DMS 273 (cell line): ENCODE measurements around the gene ARHGAP26.
"Not testable (repeated sequence)": the region's sequence is repeated elsewhere in the genome, so short reads cannot be mapped to it uniquely, and the experiment has no call there.

ENCODE experiments used
- DNase-seq: peaks from one replicate; lab custom pipeline; 2025; ENCODE audit not compliant: unreplicated experiment; lab: John Stamatoyannopoulos, UW

Gene ARHGAP26

GRCh38 chr5:143194713-143195112 is 424.5 kb downstream of the ARHGAP26 start:
- DNase-seq = no peak

DNA sequence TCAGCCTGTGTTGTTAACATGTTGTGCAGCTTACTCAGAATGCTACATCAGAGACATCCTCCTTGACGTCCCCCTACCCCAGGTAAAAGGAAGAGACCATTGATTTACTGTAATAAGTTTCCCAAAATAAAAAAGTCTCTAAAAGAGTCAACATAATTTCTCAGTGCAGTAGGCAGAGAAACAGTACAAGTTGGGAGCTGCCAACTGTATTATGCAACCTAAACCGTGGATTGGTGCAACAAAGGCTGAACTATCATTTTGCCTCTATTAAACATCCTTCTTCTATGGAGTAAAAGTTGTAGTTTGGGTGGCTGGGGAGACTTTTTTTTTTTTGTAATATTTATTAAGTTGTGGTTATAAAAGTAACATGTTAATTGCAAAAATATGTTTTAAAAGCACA is 425.3 kb downstream of the ARHGAP26 start:
- no peak for DNase-seq

DNA sequence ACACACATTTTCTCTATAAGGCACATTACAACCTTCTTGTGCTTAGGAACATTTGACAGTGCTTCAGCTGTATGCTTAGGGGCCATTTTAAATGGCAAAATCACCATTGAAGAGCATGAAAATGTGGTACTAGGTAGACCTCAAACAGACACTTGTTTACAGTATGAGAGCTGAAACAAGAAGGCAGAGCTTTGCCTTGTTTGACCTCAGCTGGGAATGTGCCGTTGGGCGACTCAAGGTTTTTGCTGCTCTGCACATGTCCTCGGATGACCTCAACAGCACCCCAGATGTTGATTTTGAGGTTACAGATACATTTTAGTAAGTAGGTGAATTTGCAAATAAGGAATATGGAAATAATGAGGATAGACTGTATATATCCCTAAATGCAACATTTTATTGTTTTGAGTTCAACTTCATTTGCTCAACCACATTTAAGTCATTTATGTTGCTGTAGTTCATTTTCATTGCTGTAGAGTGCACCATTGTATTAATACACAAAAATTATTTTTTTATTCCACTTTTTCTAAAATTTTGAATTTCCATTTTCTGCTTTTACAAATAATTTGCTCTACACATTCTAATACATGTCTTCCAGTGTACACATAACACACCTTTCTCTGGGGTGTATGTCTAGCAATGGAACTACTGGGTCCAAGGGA is 426.6 kb downstream of the ARHGAP26 start:
- DNase-seq = peak; percentile 45

DNA sequence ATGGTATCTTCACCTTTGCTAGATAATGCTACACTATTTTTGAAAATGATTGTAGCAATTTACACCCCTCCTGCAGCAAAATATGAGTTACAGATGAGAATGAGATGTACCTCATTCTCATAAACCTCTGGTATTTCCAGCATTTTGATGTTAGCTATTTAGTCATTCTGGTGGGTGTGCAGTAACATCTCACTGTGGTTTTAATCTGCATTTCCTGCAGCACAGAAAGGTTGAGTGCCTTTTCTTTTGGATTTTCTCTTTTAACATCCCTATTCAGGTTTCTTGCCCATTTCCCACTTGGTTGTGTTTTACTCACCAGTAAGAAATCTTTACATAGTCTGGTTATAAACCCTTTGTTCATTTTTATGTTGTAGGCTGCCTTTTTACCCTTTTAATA is 427.1 kb downstream of the ARHGAP26 start:
- DNase-seq = no peak

DNA sequence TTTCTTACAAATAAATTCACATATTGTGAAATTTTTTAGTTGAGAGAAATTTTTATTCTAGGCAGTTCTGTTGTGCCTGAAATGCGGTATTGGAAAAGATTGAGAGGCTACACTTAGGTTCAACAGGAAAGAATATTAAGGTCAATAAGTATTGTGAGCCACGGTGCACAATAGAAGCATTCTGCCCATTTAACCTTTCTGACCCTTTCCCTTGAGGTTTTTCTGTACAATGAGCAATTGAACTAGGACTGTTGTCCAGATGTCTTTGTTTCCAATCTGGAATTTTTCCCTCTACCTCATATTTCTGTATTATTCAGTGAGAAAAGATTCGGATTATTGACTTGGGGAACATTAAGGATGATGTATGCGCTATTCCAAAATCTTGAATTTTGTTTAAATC is 428.2 kb downstream of the ARHGAP26 start:
- DNase-seq = no peak

DNA sequence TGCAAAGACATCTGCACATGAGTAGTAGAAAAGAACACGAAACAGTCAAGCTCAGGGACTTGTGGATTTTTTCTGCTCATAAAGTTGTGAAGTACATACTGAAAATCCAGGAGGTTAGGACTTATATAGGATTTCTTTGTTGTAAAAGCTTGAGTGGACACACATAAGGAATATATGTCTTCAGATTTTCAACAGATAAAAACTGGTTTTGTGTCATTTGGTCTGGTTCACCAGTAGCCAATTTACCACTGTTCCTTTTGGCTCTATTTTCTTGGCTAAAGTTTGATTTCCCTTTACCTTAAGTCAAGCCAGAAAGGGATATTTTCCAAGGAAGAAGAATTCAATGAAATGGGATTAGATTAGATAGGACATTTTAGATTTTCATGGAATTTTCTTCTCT is 429.0 kb downstream of the ARHGAP26 start:
- no peak for DNase-seq

DNA sequence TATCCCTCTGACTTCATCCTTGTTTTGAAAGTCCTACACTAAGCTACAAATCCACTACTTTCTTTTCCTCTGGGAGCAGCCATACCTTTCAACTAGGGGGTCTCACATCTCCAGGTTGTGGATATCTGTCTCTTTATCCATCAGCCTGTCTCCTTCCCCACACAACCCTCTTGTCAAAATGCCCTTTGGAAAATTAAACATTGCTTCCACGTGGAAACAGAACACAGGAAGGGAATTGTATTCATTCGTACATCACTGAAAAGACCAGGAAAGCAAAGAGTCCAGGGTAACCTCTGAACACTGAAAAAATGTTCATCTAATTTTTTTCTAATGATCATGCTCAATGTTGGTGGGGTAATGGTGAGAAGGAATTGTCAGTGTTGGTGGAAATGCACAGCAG is 429.7 kb downstream of the ARHGAP26 start:
- peak; percentile 22 for DNase-seq

DNA sequence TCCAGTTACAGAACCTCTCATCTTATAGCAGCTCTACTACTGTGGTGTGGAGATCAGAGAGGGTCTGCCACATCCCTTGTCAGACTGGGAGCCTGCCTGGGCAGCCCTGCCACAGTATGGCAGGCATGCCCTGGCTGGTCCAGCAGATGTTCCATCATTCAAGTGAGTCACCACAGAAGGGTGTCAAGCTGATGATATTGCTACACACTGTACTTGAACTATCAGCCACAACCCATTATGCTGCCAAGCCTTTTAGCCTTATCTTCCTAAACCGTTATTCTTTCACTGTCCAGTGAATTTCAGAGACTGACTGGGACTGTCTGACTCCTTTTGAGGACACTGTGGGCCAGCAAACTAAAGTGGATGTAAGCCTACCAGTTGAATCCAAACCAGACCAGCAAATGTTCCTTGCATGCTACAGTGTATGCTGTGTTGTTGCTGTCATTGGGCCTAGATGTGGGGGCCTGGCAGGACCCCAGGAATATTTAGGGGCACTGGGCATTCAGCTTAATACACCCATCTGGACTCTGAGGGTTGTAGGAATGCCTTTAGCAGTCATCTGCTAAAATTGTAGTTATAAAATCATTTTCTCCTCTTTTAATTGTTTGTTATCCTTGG is 430.7 kb downstream of the ARHGAP26 start:
- peak; percentile 94 for DNase-seq

- no peak for DNase-seq
These were observed 431.4 kb downstream of the ARHGAP26 start for GRCh38 chr5:143201589-143201988.

- not testable (repeated sequence) for DNase-seq
These were observed 433.3 kb downstream of the ARHGAP26 start for GRCh38 chr5:143203301-143203956.

DNA sequence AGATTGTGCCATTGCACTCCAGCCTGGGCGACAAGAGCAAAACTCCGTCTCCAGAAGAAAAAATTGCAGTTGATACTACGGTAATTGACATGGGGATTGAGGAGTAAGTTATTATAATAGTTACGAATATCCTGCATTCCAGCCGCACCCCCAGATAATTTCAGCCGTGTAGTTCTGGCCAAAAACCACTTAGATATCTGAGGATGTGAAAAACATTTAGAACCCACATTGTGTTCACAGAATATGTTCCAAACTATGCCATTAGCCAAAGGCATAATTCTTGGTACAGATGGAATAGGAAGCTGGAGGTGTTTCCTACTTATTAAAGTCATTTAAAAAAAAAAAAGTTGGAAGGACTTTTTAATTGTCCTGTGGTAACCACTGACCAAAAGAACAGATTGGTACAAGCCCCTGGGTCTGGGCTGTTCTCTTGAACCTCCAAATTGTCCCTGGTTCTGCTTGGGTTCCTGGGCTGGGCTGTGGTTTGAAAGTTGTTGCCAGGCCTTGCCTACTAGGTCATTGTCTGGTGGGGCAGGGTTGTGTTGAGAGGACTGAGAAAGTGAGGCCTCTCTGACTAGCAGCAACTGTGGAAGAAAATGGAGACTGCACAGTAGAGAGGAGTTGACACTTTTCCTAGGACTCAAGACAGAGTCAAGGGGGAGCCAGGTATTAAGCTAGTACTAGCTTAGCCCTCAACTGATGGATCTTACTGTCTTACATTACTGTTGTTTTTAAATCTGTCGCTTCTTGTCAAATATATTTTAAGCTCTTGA is 434.5 kb downstream of the ARHGAP26 start:
- peak; percentile 22 for DNase-seq

DNA sequence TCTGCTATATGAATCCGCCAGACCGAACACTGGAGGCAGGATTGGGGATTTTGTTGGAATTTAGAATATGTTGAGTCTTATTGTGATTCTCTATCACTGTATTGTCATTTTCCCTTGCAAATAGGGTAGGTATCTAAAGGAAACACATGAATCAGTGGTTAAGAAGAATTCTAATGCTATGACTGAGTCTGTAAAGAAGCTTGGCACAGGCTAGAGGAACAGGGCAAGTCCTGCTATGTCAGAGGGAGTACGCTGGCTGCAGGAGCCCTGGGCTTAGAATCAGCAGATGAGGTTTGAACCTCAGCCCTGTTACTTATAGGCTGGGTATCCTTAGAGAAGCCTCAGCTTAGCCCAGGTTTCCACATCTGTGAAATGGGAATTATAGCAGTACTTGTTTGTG is 435.2 kb downstream of the ARHGAP26 start:
- DNase-seq = peak; percentile 32

GRCh38 chr5:143205883-143206195 is 435.7 kb downstream of the ARHGAP26 start:
- DNase-seq = no peak

GRCh38 chr5:143206196-143207053 is 436.2 kb downstream of the ARHGAP26 start:
- no peak for DNase-seq

- DNase-seq = no peak
These were observed 436.9 kb downstream of the ARHGAP26 start for GRCh38 chr5:143207058-143207457.

GRCh38 chr5:143207563-143208364 is 437.6 kb downstream of the ARHGAP26 start:
- no peak for DNase-seq

DNA sequence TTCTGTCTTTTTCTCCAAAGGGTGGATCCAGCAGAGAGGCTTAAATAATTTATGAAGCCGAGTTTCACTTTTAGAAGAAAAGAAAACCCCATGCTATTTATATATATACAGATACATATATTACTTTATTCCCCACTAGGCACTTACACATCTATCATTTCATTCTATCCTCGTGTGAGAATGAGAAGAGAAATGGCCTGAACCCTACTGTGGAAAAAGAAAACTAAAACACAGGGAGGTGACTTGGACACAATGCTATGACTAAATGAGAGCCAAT is 438.1 kb downstream of the ARHGAP26 start:
- no peak for DNase-seq

GRCh38 chr5:143208781-143209510 is 438.8 kb downstream of the ARHGAP26 start:
- peak; percentile 58 for DNase-seq

- no peak for DNase-seq
These were observed 439.8 kb downstream of the ARHGAP26 start for GRCh38 chr5:143209881-143210395.
